ENCODE measurements around the gene SNX19.

Gene SNX19

DNA sequence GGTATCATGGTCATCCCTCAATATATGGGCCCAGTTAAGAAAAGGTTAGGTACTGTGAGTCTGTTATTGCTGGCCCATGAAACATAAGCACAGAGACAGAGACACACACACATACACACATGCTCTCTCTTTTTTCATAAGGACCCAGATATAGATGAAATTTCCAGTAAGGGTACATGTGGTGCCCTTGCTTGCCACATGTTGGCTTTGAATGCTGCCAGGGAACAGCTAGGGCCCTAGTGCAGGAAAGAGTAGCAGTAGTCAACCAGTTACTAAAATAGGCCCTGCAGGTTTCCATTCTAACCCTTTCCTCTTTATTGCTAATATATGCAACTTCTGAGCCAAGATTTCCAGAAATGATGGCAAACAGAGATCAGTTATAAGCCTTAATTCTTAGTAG lies 9.1 kb downstream of the SNX19 start:
- no peak for DNase-seq (ENCODE audit: low read depth)

DNA sequence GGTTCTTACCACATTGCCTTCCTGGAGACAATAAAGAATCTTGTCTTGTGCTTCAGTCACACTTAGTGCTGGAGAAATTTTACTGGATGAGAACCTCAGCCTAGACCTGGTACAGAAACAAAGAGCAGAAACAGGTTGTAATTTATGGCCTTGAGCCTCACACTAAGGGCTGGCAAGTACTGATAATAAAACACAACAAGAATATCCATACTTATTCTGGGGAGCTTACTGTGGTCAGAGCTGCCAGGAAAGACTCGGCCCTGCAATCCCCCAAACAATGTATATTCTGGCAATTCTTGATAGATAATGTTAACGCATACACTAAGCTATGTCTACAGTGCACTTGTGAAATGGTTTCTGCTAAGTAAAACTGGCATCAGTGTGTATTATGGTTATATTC lies 9.7 kb downstream of the SNX19 start:
- no peak for DNase-seq (ENCODE audit: low read depth)

DNA sequence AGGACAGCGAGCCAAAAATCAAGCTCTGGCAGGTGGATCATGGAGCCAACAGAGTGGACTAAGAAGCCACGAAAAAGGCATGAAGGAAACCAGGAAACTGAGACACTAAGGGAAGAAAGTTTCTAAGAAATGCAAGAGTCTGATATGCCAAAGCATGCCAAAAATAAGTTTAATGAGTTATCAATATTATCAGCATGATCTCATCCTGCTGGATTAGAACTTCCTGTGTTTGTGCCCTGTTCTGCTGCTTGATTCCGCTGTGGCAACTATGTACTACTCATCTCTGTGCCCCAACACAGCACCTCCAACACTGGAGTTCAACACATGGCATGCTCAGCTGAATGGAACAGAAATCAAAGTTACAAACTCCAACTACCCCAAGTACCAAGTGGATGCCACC lies 10.8 kb downstream of the SNX19 start:
- DNase-seq (ENCODE audit: low read depth) = no peak

DNA sequence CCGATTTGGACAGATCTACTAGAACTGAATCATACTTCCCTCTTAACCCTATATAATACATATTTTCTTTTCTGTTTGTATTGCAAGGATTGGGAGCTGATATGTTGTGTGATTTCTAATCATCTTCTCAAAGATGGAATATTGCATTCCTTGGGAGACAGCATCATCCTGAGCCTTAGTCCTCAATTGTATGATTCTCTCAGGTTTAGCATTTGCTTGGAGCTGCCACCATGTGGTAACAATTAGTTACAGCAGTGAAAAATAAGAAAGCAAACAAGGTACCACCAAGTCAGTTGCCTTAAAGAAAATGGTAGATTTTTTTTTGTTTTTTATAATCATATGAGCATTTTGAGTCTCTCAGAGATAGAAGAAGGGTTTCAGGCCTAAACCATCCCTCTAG lies 11.9 kb downstream of the SNX19 start:
- no peak for DNase-seq (ENCODE audit: low read depth)

DNA sequence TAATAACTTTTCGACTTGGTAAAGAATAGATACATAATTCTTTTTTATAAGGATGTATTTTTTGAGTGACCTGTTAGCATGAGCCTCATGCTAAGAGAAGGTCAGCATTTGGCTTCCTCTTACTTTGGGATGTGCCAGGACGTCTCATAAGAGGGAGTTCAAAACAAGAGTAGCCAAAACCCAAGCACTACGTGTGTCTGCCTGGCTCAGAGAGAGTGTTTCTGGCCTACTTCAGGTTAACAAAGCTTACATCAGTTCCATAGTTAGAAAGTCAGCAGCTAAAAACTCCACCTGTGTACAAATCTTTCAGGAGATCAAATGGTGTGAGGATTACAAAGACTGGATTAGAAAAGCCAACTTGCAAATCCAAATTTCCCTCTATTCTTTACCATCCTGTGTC lies 13.9 kb downstream of the SNX19 start:
- DNase-seq (ENCODE audit: low read depth) = no peak

DNA sequence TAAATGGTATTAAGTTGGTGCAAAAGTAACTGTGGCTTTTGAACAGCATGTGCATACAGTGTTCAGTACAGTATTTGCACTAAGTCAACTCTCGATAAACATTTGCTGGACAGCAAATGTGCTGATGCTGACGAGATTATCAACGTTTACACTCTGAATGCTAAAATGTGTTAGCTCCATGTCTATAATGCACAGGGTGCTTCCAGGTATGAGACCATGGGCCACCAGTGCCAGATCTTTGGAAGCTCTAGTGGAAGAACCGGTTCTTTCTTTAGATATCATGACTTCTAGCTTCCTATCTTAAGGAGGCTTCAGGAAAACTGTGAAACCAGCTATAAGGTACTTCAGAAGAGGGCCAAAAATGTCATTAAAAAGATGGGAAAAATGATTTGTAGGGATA lies 17.2 kb downstream of the SNX19 start:
- no peak for DNase-seq (ENCODE audit: low read depth)

DNA sequence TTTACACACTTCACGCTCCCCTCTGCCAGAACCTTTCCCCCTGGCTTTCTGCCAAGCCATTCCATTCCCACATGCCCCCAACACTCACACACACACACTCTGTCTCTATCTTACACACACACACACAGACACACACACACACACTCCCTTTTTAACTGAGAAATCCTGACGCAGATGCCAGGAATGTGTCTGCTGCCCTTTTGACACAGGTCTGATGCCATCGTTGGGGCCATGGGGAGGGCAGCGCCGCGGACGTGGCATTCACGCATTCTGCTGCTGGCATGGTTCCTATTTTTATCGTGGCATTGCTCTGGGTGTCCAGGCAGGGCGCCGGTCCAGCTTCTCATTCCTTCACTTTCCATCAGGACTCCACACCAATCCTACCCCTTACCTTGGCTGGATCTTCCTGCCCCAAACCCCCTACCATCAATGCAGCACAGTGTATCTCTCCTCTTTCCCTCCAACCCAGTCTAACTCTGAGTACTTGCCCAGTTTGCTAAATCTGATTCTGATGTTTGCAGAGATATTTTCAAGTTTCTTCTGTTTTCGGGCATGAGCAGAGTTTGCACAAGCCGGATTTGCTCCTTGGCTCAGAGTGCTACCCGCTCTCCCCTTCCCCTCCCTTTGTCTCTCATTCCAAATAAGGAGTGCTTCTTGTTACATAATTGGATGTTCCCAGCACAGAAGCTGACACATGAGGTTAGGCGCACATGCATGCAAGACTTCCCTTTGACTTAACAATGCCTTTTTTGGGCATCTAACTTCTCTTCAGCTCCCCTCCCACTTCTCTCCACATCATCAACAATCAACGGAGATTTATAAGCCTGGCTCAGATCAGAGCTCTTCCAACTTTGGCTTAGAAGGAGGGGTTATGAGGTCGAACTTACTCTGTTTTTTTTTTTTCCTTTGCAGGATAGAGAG lies 18.8 kb downstream of the SNX19 start:
- DNase-seq (ENCODE audit: low read depth) = no peak

DNA sequence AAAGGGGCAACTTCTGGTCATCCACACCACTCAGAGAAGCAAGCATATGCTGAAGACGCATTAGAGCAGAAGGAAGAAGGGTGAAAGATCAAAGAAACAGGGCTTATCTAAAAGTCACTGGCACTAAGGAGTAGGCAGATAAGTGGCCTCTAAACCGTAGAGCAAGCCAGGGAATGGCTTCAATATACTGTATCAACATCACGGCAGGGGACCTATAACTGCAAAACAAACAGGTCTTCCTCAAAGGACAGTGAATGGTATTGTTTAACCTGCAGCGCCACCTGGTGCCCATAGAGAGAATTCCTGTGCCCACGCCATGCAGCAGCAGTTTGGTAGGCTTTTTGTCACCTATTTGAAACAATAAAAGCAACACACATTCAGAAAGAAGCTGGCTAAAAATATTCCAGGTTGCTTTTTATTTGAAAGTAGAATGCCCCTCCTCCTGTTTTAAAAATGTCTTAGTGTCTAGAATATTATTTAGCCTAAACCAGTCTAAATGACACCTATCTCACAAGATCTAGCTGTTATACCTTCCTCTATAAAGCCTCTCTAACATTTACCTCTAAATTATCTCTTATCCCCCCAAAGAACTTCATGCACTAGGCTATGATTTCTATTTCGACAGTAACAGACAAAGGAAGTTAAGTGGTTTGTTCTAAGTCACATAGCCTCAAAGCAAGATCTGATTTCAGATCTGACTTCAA lies 21.8 kb downstream of the SNX19 start:
- no peak for DNase-seq (ENCODE audit: low read depth)

DNA sequence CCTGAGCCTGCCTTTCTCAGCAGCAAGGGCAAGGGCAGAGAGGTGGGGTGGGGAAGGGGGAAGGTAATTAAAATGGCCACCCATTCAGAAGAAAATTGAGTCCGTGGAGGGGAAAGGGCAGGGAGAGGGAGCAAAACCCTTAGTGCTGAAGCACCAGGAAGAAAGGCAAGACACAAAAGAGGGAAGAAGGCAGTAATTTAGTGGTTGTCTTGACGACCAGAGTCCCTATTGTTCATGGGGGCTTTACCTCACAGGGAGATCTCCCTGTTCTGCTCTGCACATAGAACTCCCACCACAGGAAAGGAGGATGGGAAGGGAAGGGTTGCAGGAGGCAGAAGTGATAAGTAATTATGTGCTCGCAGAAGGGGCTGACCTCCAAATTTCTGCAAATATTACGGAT lies 23.4 kb downstream of the SNX19 start:
- no peak for DNase-seq (ENCODE audit: low read depth)

DNA sequence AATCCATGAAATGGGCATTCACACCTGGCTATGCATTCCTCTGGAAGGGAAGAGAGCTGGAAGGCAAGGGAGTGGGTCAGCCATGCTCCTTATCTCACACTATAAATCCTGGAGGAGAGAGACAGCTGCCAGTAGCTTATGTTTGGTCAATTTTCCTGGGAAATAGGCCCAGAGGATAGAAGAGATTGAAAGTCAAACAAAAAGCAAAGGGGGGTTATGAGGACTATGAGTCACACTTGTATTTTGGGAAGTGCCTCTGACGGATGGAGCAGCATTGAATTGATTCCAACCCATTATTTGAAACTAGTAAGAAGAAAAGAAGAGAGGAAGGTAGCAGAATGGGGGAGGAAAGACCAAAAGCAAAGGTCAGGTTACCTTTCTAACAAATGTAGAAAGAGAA lies 25.0 kb downstream of the SNX19 start:
- no peak for DNase-seq (ENCODE audit: low read depth)

DNA sequence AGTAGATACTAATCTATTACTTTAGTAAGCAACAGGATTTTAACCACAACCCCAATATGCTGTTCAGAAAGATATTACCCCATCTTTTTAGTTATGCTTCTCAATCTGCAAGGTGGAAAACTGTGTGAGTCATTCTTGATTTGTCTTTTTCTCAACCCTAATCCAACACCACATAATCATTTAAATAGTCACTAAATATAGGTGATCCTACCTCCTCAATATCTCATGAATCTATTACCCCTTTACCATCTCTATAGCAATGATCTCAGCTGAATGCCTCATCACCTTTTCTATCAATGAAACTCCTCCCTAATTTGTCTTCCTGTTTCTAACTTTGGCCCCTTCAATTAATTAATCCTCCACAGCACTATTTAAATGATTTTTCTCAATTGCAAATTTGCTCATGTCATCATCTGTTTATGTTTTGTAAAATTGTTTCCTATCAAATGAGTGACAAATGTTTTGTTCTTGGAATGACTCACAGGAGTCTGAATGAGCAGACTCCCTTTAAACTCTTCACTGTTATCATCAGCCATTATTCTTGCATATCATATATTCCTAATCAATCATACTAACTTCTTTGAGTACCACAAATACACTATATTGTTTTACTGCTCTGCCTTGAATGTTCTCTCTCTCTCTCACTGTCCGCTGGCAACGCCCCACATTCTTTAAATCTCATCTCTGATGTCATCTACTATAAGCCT lies 26.1 kb downstream of the SNX19 start:
- DNase-seq (ENCODE audit: low read depth) = no peak

DNA sequence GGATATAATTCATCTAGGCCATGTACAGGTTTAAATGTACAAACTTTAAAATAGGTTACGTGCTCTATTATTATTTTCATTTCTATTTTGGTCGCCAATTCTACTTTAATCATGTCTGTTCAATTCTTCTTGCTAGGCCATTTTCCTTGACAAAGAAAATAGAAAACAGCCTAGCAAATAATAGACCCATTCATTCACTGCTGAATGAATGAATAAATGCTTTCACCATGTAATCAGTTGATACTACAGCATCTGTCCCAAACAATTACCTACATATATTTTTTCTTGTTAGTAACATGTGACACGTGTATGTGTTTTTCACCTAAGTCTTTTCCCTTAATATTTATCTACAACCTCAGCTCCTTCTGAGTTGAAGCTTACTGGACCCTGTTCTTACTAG lies 27.5 kb downstream of the SNX19 start:
- no peak for DNase-seq (ENCODE audit: low read depth)

DNA sequence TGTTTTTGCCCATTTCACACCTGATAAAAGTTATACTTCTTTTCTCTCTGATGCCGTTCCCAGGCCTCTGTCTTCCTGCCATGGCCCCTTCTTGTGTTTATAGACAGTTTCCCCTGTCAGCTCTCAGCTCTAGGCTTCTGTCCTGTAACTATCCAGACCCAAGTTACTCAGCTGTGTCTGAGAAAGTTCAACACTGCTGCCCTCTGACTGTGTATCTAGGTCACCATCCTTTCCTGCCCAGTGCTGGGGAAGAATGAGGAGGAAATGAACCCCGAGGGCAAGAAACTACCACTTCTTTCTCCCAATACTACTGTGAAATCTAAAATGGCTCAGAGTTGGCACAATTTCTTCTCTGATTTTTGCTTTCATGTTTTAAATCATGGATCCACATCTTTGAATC lies 29.6 kb downstream of the SNX19 start:
- DNase-seq (ENCODE audit: low read depth) = no peak

DNA sequence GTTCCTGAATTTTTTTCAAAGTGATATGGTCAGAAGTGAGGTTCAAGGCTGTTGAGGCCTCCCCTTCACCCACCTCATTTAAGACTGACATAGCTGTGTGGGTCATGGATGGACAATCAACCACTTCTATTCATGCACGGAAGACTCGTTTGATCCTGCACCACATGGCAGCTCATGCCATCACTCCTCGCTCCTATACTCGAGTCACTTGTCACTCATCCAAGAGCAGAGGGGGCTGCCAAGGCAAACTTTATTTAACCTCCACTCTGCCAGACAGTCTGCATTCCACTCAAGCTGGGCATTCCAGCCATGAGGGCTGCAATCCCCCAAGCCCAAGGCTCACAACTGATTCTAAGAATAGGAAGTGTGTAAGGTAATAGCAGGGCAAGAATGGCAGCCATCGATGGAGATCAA lies 34.1 kb downstream of the SNX19 start:
- DNase-seq (ENCODE audit: low read depth) = no peak

DNA sequence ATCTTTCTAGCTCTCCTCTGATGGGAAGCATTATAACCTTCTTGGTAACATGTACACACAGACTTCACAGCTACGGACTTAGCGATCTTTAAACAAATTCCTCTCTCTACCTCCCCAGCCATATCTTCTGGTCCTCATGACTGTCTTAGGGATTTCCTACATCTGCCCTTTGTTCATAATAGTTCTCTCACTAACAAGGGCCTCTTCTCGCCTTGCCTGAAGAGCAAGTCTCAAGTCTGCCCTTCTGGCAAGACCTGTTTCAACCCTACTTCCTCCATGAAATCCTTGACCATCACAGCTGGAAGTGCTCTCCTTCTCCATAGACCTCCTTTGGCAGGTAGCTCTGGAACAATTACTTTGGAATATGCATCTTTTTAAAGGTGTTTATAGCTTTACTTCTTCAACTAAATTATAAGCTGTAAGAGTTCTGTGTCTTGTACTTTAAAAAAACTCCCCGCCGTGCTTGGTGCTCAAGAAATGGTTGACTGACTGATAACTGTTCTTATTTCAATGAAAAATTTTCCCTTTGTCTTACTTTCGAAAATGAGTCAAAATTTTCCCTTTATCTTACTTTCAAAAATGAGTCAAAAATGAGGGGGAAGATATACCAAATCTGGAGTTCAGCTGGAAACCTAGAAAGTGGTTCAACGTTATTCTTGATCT lies 34.7 kb downstream of the SNX19 start:
- no peak for DNase-seq (ENCODE audit: low read depth)

DNA sequence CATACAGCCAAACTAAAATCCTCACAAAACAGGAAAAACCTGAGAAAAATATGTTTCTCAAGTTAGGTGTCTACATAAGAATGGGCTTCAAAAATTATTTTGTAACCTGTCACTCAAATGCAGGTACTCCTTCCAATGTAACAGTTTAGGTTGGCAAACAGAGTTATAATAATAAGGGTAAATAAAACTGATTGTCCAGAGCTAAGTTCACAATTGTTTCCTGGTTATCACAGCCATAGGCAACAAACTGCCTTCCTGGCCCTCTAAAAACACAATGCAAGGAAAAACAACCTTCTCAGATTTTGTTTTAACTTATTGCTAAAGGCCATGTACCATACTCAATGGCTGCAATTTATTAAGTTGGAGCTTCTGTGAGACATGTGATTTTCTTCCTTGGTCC lies 36.4 kb downstream of the SNX19 start:
- DNase-seq (ENCODE audit: low read depth) = no peak

DNA sequence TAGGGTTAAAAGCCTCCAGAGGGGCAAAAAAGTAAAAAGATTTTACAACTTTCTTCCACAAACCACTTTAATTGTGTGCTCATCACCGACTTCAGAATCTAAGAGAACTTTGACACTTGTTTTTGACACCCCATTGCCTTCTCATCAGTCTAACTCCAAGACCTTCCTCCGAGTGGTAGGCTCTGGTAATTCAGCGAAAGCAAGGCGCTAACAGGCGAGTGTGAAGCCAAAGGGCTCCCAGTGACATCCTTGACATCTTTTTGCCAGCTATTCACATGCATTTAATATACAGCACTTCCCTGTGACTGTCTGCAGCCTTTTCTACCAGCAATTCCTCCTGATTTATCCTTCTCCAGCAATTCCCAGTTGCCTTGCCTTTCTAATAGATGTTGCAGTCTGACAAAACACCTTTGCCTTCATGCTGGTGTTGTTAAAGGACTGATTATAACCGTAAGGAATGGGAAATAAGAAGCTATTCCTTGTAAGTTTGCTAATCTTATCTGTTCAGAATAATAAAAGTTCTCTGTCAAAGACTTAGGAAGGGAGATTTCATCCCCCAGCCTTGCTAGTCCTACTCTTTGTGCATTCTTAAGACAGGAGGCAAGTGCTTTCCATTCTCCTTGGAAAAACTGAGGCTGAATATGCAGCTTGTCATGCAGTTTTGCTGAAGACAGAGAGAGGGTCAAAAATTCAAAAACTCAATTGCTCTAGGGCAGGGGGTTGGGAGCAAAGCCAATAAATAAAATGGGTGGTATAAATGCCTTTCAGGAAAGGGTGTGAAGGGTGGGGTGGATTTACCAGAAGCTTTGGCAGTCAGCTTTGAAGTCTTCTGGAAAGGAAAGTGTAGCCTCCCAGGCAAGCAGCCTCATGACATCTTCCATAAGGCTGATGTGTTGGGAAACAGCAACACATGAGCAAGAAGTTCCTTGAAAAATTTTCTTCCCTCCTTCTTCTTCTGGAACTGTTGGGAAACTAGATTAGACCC lies 39.1 kb downstream of the SNX19 start:
- DNase-seq (ENCODE audit: low read depth) = no peak

DNA sequence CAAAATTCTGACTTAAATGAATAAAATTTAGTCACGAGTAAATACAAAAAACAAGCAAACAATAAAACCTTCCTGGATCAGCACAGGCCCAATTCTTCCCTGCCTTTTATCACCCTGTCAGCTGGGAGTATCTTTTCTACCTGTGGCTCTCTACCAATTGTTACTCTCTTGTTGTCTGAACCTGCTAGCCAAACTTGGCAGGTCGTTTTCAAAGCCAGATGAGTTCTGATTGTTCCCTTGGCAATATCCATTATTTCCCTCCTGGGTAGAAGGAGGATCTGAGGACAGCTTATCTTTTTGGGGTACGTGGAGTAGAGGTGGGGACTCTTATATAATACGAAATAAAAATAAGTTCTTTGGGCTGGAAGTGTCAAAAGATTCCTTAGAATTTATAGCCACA lies 40.2 kb downstream of the SNX19 start:
- no peak for DNase-seq (ENCODE audit: low read depth)

DNA sequence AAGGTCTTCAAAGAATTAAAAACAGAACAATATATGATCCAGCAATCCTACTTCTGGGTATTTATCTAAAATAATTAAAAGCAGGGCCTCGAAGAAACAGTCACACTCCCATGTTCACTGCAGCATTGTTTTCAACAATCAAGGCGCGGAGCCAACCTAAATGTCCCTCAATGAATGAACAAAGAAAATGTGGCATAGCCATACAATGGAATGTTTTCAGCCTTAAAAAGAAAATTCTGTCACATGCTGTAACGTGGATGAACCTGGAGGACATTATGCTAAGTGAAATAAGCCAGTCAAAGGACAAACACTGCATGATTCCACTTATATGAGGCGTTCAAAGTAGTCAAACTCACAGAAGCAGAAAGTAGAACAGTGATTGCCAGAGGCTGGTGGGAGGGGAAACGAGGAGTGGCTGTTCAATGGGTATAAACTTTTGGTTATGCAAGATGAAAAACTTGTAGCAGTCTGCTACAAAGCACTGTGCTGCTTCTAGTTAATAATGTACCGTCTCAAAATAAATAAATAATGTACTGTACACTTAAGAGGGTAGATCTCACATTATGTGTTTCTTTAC lies 41.2 kb downstream of the SNX19 start:
- no peak for DNase-seq (ENCODE audit: low read depth)

DNA sequence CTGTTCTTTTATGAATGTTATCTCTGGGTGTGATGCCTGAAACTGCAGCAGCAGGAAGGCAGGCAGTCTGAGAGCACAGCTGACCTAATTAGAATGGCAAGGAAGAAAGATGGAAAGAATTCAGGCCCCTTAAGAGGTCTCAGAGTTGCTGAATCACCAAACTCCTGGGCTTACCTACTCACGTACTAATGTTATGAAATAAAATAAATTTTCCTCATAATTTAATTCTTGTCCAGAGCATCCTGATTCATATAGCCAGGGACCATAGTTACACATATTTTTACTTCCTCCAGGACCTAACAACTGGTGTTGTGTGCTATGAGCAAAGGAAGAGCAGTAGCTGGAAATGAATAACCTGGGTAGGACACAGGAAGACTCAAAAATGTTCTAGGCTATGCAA lies 41.9 kb downstream of the SNX19 start:
- DNase-seq (ENCODE audit: low read depth) = no peak

DNA sequence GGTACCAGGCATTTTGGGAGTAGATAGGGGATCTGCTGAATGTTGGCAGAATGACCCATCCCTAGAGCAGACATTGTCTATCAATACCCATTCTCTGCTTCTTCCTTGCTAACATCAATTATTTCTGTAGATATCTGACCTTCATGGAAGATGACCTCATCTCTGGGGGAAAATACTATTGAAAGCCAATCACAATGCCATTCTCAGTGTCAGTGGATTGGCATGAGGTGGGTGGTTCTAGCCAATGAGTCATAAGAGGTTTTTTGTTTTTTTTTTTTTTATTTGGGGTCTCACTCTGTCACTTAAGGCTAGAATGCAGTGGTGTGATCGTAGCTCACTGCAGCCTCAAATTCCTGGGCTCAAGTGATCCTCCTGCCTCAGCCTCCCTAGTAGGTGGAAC lies 42.5 kb downstream of the SNX19 start:
- no peak for DNase-seq (ENCODE audit: low read depth)

All from HS-5 (cell line).